Type B pancreatic cell (in vitro differentiated cells): ENCODE data around the gene NMNAT1. TPM values are rescaled to one million over a fixed set of nuclear protein-coding genes. Genes with fewer than 3 reads are reported as not detected.

Source experiments
- DNase-seq: peaks from one replicate; pipeline ENCODE4 v3.0.0; 2021; ENCODE audit warnings: mixed read lengths; ENCODE audit not compliant: unreplicated experiment; ENCODE audit errors: extremely low spot score
- H3K27ac Mint-ChIP-seq: 2 replicates; pipeline ENCODE4 v1.8.0; 2021; ENCODE audit warnings: mild to moderate bottlenecking, mixed read lengths
- H3K27me3 Mint-ChIP-seq: 2 replicates; pipeline ENCODE4 v1.8.0; 2021; ENCODE audit warnings: mixed read lengths
- H3K36me3 Mint-ChIP-seq: 2 replicates; pipeline ENCODE4 v1.8.0; 2021; ENCODE audit warnings: mixed read lengths
- H3K4me1 Mint-ChIP-seq: one replicate; pipeline ENCODE4 v1.8.0; 2021; ENCODE audit warnings: mixed read lengths; ENCODE audit not compliant: unreplicated experiment
- H3K4me3 Mint-ChIP-seq: 2 replicates; pipeline ENCODE4 v1.8.0; 2021; ENCODE audit warnings: mild to moderate bottlenecking, mixed read lengths
- H3K9me3 Mint-ChIP-seq: 2 replicates; pipeline ENCODE4 v1.8.0; 2021; ENCODE audit warnings: mixed read lengths
- total RNA-seq: library from RNA; stranded (reverse); gene quantifications from 2 replicates; pipeline ENCODE4 v1.2.1, GENCODE V29; 2021; ENCODE audit warnings: low replicate concordance
- TF ChIP-seq, protein P1 (sequence below): fragments of 200-600 bp; sonication (generic); conservative IDR thresholded peaks from 2 replicates; pipeline ENCODE4 v1.5.0; 2021; ENCODE audit warnings: antibody characterized with exemption, mild to moderate bottlenecking

The NMNAT1 gene
- total RNA-seq, 1 donor from 2014 or later = 12.7 TPM

DNA sequence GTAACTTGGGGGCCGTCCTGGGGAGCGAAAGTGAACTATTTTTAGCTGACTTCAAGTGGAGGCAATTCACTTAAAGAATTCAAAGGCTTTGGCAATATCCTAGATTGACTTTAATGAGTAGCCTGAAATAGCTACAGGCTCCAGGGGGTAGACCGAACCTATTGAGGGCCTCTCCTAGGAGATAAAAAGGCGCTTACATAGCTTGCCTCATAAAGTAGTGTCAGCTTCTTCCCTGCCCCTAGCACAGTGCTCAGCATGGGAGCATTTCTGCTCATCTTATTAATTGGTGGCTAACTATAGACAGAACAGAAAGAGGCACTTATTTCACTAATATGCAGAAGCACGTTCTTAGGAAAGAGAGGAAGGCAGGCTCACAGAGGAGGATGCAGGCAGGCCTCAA, 20.9 kb upstream of the NMNAT1 start:
- peaks cover 9% of the 10 kb centered on the region for H3K36me3 Mint-ChIP-seq
- peak overlapping the region; percentile 41 for H3K4me3 Mint-ChIP-seq
- H3K27me3 Mint-ChIP-seq = no peaks in the 10 kb centered on the region
- TF ChIP-seq, protein P1, sequence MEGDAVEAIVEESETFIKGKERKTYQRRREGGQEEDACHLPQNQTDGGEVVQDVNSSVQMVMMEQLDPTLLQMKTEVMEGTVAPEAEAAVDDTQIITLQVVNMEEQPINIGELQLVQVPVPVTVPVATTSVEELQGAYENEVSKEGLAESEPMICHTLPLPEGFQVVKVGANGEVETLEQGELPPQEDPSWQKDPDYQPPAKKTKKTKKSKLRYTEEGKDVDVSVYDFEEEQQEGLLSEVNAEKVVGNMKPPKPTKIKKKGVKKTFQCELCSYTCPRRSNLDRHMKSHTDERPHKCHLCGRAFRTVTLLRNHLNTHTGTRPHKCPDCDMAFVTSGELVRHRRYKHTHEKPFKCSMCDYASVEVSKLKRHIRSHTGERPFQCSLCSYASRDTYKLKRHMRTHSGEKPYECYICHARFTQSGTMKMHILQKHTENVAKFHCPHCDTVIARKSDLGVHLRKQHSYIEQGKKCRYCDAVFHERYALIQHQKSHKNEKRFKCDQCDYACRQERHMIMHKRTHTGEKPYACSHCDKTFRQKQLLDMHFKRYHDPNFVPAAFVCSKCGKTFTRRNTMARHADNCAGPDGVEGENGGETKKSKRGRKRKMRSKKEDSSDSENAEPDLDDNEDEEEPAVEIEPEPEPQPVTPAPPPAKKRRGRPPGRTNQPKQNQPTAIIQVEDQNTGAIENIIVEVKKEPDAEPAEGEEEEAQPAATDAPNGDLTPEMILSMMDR = no peak
- H3K27ac Mint-ChIP-seq = peak overlapping the region; percentile 70
- no peak for DNase-seq
- no peaks in the 10 kb centered on the region for H3K9me3 Mint-ChIP-seq
- H3K4me1 Mint-ChIP-seq = peaks cover 29% of the 10 kb centered on the region

DNA sequence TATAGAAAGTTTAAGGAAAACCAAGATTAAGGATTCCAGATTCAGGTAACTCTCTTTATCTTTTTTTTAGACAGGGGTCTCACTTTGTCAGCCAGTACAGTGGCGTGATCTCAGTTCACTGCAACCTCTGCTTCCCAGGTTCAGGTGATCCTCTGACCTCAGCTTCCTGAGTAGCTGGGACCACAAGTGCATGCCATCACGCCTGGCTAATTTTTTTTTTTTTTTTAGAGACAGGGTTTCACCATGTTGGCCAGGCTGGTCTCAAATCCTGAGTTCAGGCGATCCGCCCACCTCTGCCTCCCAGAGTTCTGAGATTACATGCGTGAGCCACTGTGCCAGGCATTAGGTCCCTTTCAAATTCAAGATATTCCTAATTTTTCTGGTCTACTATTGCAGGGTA, 16.0 kb upstream of the NMNAT1 start:
- no peak overlapping the region for H3K27ac Mint-ChIP-seq
- peaks cover 31% of the 10 kb centered on the region for H3K4me1 Mint-ChIP-seq
- TF ChIP-seq, protein P1 = no peak
- no peaks in the 10 kb centered on the region for H3K9me3 Mint-ChIP-seq
- H3K27me3 Mint-ChIP-seq = no peaks in the 10 kb centered on the region
- no peak for DNase-seq
- no peak overlapping the region for H3K4me3 Mint-ChIP-seq
- H3K36me3 Mint-ChIP-seq = peaks cover 19% of the 10 kb centered on the region

DNA sequence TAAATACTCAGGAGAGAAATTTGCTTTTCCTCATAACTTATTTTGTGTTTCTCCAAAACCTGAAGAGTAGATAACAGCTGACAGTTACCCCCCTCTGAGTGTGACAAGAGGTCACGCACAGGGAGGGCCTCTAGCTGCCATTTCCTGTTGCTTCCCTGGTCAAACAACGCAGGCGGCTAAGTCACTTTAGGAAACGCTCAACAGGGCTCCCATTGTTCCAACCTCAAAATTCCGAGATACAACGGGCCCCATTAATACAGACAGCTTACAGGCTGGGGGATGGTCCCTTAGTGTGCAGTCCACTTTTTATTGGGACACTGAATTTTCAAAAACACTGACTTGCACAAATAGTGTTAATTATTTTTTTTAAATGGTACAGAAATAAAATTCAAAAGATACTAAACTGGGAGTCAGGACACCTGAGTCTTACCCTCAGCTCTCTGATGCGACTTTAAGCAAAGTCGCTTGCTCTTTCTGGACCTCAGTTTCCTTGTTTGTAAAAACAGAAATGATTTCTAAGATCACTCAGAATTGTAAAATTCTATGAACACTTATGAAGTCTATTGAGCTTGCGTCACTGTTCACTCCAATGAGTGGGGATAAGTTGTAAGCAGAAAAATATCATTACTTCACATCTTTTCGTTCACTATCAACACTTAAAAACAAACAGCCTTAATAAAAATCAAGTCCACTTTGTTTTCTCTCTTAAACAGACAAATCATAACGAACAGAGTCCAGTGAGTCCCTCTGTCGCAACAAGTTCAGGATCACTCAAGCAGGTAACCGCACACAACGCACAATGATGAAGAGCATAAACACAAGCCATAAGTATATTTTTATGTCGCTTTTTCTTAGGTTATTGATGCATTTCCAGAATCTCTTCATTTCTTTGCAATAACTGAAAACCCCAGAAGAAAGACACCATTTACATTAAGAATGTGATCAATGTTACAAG, 13.6 kb upstream of the NMNAT1 start:
- Mint-ChIP-seq H3K36me3 (peaks cover 23% of the 10 kb centered on the region), H3K4me3 (no peak overlapping the region), H3K4me1 (peaks cover 23% of the 10 kb centered on the region), H3K9me3 (no peaks in the 10 kb centered on the region), H3K27me3 (no peaks in the 10 kb centered on the region), H3K27ac (peak overlapping the region; percentile 52)
- DNase-seq = no peak
- TF ChIP-seq, protein P1 = no peak

DNA sequence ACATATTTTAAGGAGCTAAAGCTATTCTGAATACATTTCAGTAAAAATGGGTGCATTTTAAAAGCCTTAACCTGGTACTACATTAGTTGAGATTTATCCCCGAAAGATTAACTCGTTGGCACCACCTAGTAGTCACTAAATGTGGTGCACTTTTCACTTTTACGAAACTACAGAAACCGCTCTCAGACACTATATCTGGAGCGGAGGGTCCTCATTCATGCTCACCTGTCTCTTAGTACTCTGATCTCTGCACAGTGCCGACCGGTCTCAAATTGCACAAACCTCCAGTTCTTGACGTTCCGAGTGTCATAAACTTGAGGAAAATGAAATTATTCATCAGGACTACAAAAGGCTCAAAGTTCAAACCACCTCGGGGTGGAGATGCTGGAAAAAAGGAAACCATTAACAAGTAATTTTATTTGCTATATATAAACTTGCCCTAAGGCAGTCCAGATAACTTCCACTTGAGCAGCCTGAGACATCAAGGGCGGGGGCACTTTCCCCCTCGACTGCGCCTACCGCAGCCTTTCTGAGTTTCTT, 806 bp upstream of the NMNAT1 start:
- Mint-ChIP-seq H3K9me3 (no peaks in the 10 kb centered on the region), H3K4me3 (peak overlapping the region; percentile 93), H3K4me1 (peaks cover 10% of the 10 kb centered on the region), H3K27ac (peak overlapping the region; percentile 95), H3K27me3 (no peaks in the 10 kb centered on the region), H3K36me3 (peaks cover 3% of the 10 kb centered on the region)
- TF ChIP-seq, protein P1 = peak; percentile 80
- no peak for DNase-seq

DNA sequence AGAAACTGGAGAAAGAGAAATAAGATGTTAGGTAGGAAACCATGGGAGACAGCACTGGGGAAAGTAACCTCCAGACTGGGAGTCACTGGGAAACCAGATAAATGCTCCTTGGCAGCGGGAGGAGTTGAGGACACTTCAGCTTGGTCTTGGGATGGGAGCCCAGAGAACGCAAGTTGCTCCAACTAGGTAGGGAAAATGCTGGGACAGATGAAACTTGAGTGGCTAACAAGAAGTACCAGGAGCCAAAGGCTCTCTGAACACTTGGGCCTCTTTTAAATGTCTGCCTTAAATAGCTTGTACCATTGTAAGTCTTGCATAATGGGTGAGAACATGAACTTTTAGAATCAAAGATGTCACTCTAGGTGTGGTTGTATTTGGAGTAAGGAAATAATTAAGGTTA, 3.0 kb downstream of the NMNAT1 start:
- TF ChIP-seq, protein P1 = no peak
- H3K36me3 Mint-ChIP-seq = peaks cover 6% of the 10 kb centered on the region

More for the DNA sequence above, 3.0 kb downstream of the NMNAT1 start:
- peak overlapping the region; percentile 2 for H3K27ac Mint-ChIP-seq
- peaks cover 20% of the 10 kb centered on the region for H3K4me1 Mint-ChIP-seq
- no peaks in the 10 kb centered on the region for H3K9me3 Mint-ChIP-seq
- H3K4me3 Mint-ChIP-seq = no peak overlapping the region
- no peaks in the 10 kb centered on the region for H3K27me3 Mint-ChIP-seq
- no peak for DNase-seq
